Measurements from ENCODE around the gene GYG1. TPM values are rescaled to one million over a fixed set of nuclear protein-coding genes. Genes with fewer than 3 reads are reported as not detected.

The GYG1 gene
- total RNA-seq, 1 experiment from 2014 or later = 33.5 TPM

DNA sequence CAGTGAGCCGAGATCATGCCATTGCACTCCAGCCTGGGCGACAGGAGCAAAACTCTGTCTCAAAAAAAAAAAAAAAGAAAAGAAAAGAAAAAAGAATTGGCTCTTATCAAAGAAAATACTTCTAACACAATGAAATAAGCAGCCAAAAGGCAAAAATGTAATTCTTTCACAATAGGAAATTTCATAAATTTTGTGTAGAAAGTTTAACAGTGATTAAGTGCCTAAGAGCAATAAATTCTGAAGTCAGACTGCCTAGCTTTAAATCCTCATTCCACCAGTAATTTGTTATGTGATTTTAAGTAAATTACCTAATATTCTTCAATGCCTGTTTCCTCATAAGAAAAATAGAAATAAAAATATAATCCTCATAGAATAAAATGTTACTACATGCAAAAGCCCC lies 70.4 kb downstream of the GYG1 start:
- H3K27me3 ChIP-seq = no peaks in the 10 kb centered on the region
- H3K36me3 ChIP-seq = peaks cover 56% of the 10 kb centered on the region
- no peak for DNase-seq

DNA sequence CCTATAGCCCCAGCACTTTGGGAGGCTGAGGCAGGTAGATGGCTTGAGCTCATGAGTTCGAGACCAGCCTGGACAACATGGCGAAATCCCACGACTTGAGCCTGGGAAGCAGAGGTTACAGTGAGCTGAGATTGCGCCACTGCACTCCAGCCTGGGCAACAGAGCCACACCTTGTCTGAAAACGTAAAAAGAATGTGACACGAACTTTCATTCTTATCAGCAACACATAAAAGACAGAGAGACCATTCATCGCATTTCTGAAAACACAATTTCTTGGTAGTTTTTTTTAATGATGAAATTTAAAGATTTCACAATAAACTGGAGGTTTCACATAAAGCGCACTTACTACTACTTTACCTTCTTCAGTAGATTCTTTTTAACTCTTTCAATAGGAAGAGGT lies 76.5 kb downstream of the GYG1 start:
- no peak for DNase-seq
- Histone ChIP-seq H3K36me3 (peaks cover 58% of the 10 kb centered on the region), H3K4me3 (no peak overlapping the region), H3K27ac (no peak overlapping the region), H3K4me1 (no peaks in the 10 kb centered on the region), H3K9me3 (replicated peaks) (no peaks in the 10 kb centered on the region), H3K27me3 (no peaks in the 10 kb centered on the region)

More for the DNA sequence above, 70.4 kb downstream of the GYG1 start:
- no peak overlapping the region for H3K27ac ChIP-seq
- no peak overlapping the region for H3K4me3 ChIP-seq
- no peaks in the 10 kb centered on the region for H3K9me3 ChIP-seq (replicated peaks)
- no peaks in the 10 kb centered on the region for H3K4me1 ChIP-seq

Other genes starting within 250 kb of the GYG1 start
- not detected in 2 replicates for gene CPB1, start 163.7 kb upstream of the GYG1 start, total RNA-seq (2014; rRNA removed; shearing (Covaris generic))
- not detected in 2 replicates for gene CPA3, start 126.2 kb upstream of the GYG1 start, total RNA-seq (2014; rRNA removed; shearing (Covaris generic))
- 71.2 and 80.8 TPM in 2 replicates for gene HLTF, start 95.0 kb downstream of the GYG1 start, total RNA-seq (2014; rRNA removed; shearing (Covaris generic))
- gene HPS3, start 138.1 kb downstream of the GYG1 start, total RNA-seq (2014; rRNA removed; shearing (Covaris generic)) = 12.0 and 14.2 TPM in 2 replicates
- 0.08 TPM in 1 of 2 replicates, not detected in the other for gene CP, start 230.3 kb downstream of the GYG1 start, total RNA-seq (2014; rRNA removed; shearing (Covaris generic))